Activated naive CD8-positive, alpha-beta T cell (primary cell): ENCODE measurements around the gene POLD1.
"Not testable (repeated sequence)": the region's sequence is repeated elsewhere in the genome, so short reads cannot be mapped to it uniquely, and the experiment has no call there.

ENCODE experiments used
- H3K27ac Mint-ChIP-seq: one replicate; pipeline ENCODE4 v1.8.0; 2021; ENCODE audit warnings: mixed read lengths
- H3K27me3 Mint-ChIP-seq: one replicate; pipeline ENCODE4 v1.8.0; 2021; ENCODE audit warnings: mixed read lengths
- H3K36me3 Mint-ChIP-seq: one replicate; pipeline ENCODE4 v1.8.0; 2021; ENCODE audit warnings: mixed read lengths
- H3K4me1 Mint-ChIP-seq: one replicate; pipeline ENCODE4 v1.8.0; 2021; ENCODE audit warnings: low read depth, mixed read lengths
- H3K4me3 Mint-ChIP-seq: one replicate; pipeline ENCODE4 v1.8.0; 2021; ENCODE audit warnings: mild to moderate bottlenecking, mixed read lengths
- H3K9me3 Mint-ChIP-seq: one replicate; pipeline ENCODE4 v1.8.0; 2021; ENCODE audit warnings: low read depth, mixed read lengths

POLD1 gene

DNA sequence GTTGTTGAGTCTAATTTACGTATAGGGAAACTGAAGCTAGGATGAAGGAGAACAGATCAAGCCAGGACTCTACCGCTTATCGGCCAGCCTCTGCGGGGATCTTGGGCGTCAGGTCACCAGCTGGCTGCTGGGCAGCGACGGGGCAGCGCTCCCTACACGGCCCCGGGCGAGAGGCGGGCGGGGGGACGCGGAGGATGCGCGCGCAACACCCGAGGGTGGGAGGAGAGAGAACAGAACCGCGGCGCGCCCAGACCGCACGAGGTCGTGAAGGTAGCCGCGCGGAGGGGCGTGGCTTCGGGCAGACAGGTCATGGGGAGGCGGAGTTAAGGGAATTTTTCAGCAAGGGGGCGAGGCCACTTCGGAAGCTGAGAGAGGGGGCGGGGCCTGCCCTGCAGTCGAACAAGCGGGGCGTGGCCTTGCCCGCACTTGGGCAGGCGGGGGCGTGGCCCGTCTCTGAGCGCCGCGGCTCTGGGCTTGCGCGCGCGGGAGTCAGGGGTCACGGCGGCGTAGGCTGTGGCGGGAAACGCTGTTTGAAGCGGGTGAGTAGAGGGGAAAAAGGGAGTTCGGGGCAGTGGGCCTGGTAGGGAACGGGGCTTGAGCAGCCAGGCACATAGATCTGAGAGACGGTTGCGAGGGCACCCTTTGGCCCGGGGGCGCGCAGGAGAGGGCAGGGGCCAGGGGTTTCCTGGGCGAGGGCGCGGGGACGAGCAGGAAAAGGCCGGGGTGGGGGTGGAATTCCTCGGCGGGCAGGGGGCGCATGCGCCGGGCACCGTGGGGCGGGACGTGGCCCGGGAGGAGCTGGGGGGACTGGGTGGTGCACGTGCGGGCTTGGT, at the start of gene POLD1:
POLD1 (plus strand) TSS at position 496 of the 833 bp plus-strand sequence. CDS start 14,505 bp downstream, outside the sequence.
- peaks cover 33% of the 10 kb centered on the region for H3K4me1 Mint-ChIP-seq
- H3K27me3 Mint-ChIP-seq: no peaks in the 10 kb centered on the region
- H3K27ac Mint-ChIP-seq: peak within 1 kb of the TSS; percentile 98
- H3K9me3 Mint-ChIP-seq: no peaks in the 10 kb centered on the region
- H3K4me3 Mint-ChIP-seq: peak within 1 kb of the TSS; percentile 99
- H3K36me3 Mint-ChIP-seq: peaks cover 11% of the 10 kb centered on the region

DNA sequence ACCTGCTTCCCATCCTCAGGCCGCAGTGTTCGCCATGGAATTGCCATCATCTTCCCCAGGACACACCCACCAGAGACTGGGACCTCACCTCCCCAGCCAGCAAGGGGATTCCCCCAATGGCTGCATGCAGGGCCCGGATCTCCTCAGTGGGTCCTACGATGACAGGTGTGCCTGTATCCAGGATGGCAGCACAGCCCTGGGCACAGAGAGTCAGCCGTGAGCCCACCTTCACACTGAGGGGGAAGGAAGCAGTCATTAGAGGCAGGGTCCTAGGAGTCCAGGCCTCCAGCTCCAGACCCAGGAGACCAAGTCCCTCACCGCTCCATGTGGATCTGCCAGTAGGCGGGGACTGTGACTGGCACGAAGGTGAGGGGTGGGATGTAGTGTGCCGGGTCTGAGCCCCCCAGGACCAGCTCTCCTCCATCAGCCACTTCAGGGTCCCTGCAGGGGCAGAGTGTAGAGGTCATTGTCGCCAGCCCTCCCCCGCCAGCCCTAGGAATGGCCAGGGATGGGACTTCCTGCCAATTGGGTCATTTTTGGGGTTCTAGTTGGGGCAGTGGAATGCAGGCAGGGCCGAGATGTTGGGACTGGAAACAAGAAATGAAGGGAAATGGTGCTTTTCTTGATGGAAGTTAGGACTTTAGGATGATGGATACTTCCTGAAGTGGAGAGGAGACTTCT, 49.3 kb upstream of the POLD1 start:
- Mint-ChIP-seq H3K27me3 (peaks cover 3% of the 10 kb centered on the region), H3K9me3 (no peaks in the 10 kb centered on the region), H3K4me1 (peaks cover 35% of the 10 kb centered on the region), H3K36me3 (no peaks in the 10 kb centered on the region), H3K27ac (no peak overlapping the region), H3K4me3 (peak overlapping the region; percentile 10)

DNA sequence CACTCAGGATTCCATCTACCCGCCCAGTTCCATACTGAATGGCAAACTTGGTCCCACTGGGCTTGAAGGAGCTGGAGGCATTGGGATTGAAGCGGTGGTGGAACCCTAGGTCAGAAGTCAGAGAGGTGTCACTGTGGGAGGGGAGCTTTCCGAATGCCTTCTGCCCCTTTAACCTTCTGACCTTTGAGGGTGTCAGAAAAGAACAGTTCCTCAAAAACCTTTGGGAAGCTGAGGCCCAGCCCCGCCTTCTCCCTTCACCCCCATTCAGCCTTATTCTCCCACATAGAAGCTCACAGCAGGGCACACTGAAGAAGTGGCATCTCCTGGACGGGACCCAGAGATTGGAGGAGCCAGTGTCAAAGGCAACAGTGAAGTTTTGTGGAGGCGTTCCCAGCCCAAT, 47.1 kb upstream of the POLD1 start:
- H3K27me3 Mint-ChIP-seq, H3K27ac Mint-ChIP-seq, H3K4me3 Mint-ChIP-seq, H3K9me3 Mint-ChIP-seq, H3K36me3 Mint-ChIP-seq: not testable (repeated sequence)
- H3K4me1 Mint-ChIP-seq: peaks cover 21% of the 10 kb centered on the region

DNA sequence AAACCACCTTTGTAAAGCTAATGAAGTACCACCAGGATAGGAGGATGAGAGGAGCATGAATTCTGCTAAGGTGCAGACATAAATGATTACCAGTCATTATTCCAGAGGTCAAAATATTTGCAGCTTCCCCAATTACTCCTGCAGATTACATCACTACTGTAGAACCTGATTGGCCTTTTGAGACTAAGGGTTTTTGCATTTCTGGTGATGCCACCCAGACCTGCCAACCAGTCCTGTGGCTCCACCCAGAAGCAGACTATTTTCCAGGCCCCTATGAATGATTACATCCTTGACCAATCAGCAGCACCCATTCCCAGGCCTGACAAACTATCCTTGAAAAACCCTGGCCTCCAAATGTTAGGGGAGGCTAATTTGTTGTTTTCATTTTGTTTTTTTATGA, 43.8 kb upstream of the POLD1 start:
- Mint-ChIP-seq H3K9me3 (no peaks in the 10 kb centered on the region), H3K27ac (no peak overlapping the region), H3K4me1 (peaks cover 4% of the 10 kb centered on the region), H3K27me3 (no peaks in the 10 kb centered on the region), H3K36me3 (no peaks in the 10 kb centered on the region), H3K4me3 (no peak overlapping the region)

DNA sequence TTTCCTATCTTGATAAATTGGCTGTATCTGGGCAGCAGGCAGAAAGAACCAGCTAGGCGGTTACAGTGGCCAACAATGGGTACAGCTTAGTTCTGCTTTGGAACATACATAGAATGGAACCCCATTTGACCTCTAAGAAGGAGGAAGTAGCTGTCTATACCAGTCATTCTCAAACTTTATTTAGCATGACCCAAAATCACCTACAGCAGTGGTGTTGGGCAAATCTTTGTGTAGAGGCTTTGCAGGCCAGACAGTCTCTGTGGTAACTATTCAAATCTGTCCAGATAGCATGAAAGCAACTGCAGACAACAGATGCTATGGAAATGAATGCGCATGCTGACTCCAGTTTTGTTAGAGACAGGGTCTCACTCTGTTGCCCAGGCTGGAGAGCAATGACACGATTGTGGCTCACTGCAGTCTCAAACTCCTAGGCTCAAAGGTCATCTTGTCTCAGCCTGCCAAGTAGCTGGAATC, 43.0 kb upstream of the POLD1 start:
- H3K4me1 Mint-ChIP-seq: no peaks in the 10 kb centered on the region
- H3K9me3 Mint-ChIP-seq: no peaks in the 10 kb centered on the region
- no peak overlapping the region for H3K4me3 Mint-ChIP-seq
- H3K27ac Mint-ChIP-seq: no peak overlapping the region
- no peaks in the 10 kb centered on the region for H3K27me3 Mint-ChIP-seq
- no peaks in the 10 kb centered on the region for H3K36me3 Mint-ChIP-seq

DNA sequence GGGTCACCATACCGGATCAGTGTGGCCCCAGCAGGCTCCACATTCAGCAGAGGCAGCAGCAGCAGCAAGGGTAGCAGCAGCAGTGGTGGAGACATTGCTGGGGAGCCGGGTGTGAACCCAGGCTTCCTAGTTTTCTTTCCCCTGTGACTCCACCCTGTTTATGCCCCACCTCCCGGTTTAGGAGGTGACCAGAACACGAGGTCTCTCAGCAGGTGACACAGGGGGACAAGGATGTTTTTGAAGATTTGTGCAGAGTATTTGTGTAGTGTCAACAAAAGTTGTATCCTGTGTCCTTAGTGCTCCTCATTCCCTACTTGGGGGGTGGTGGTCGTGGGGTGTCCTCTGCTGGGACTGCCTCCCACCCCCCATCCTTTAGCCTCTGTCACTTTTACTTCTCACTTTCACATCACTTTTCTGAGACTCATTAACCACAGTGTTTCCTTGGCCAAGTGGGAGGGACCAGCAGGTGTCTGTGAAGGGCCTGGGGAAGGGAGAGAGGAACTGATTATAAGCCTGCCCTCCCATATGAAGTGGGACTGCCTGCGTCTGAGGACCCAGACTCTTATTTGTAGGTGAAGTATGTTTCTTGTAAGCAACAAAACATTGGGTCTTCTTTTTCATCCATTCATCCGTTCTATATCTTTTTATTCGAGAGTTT, 39.4 kb upstream of the POLD1 start:
- Mint-ChIP-seq H3K9me3 (no peaks in the 10 kb centered on the region), H3K27me3 (no peaks in the 10 kb centered on the region), H3K4me3 (no peak overlapping the region), H3K27ac (no peak overlapping the region), H3K4me1 (peaks cover 6% of the 10 kb centered on the region), H3K36me3 (no peaks in the 10 kb centered on the region)

DNA sequence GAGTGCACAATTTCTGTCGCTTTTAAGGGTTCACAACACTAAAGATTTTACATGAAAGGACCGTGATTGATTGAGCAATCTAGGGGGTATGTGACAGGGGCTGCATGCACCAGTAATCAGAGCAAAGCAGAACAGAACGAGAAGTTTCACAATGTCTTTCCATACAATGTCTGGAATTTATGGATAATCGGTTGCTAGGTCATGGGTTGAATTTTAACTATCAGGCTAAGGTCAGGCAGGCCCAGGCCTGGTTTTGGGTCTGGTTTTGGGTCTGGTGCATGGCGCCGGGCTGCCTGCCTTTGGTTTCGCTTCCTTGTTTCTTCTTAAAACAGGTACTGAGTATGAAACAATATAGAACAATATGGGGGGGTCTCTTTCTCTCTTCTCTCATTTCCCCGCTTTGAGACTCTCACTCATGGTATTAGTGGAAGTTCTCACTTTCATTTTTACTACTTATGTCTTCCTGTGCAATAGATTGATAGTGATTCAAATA, 37.0 kb upstream of the POLD1 start:
- H3K36me3 Mint-ChIP-seq, H3K4me1 Mint-ChIP-seq, H3K9me3 Mint-ChIP-seq, H3K27me3 Mint-ChIP-seq: not testable (repeated sequence)
- Mint-ChIP-seq H3K27ac (peak overlapping the region; percentile 28), H3K4me3 (peak overlapping the region; percentile 14)

DNA sequence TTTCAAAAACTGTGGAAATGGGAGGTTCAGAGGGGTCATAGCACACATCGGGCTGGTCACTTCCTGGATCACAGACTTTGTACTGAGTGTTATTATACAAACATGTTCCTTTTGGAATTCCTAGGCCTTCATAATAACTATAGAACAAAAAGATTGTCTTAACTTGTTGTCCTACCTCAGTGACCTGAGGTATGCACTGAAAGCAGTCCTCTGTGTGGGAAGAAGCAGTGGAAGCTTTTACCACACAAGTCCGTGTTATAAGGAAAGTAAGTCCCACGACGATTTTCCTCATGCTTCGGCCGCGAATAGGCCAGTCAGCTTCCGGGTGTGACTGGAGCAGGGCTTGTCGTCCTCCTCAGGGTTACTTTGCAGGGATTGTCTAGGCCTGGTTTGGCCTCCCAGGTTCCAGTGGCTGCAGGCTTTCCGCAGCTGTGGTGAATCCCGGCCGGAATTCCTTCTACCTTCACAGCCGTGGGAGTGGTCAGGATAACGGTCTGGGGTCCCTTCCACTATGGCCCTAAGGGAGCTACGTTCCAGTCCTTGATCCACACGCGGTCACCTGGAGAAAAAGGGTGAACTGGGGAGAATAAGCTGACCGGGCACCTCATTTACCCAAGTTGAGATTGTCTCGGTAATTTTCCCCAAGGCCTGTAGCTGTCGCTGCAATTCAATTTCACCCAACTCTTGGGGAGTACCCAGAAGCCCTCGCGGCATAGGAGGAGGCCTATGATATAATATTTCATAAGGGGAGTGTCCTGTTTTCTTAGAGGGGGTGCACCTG, 34.7 kb upstream of the POLD1 start:
- H3K4me3 Mint-ChIP-seq: no peak overlapping the region
- peaks cover 6% of the 10 kb centered on the region for H3K4me1 Mint-ChIP-seq
- no peaks in the 10 kb centered on the region for H3K36me3 Mint-ChIP-seq
- no peaks in the 10 kb centered on the region for H3K9me3 Mint-ChIP-seq
- H3K27ac Mint-ChIP-seq: no peak overlapping the region
- no peaks in the 10 kb centered on the region for H3K27me3 Mint-ChIP-seq

DNA sequence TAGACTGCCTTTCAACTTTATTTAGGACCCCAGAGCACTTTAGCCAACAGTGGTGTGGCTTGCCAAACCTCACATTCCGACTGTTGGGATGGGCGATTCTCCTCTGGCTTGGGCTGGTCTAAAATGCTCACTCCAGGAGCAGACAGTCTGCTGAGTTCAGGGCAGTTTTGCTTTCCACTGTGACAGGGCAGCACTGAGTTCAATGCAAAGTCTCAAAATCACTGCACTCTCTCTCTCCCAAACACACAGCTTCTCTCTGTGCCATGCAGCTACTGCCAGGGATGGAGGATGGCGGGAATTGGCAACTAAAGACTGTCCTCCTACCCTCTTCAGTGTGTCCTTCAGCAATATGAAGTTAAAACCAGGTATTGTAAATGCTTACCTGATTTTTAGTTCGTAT, 31.9 kb upstream of the POLD1 start:
- no peak overlapping the region for H3K27ac Mint-ChIP-seq
- no peak overlapping the region for H3K4me3 Mint-ChIP-seq
- H3K36me3 Mint-ChIP-seq: no peaks in the 10 kb centered on the region
- no peaks in the 10 kb centered on the region for H3K27me3 Mint-ChIP-seq
- no peaks in the 10 kb centered on the region for H3K9me3 Mint-ChIP-seq
- H3K4me1 Mint-ChIP-seq: peaks cover 5% of the 10 kb centered on the region

DNA sequence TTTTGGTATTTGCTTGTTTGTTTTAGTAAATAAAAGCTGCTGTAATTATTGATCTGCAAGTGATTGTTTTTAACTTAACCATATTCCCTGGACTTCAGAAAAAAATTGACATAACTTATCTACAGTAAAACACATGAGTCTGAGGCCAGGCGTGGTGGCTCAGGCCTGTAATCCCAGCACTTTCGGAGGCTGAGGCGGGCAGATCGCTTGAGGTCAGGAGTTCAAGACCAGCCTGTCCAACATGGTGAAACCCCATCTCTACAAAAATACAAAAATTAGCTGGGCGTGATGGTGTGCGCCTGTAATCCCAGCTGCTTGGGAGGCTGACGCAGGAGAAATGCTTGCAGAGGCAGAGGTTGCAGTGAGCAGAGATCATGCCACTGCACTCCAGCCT, 30.7 kb upstream of the POLD1 start:
- H3K27ac Mint-ChIP-seq, H3K4me1 Mint-ChIP-seq, H3K9me3 Mint-ChIP-seq, H3K36me3 Mint-ChIP-seq, H3K4me3 Mint-ChIP-seq, H3K27me3 Mint-ChIP-seq: not testable (repeated sequence)

DNA sequence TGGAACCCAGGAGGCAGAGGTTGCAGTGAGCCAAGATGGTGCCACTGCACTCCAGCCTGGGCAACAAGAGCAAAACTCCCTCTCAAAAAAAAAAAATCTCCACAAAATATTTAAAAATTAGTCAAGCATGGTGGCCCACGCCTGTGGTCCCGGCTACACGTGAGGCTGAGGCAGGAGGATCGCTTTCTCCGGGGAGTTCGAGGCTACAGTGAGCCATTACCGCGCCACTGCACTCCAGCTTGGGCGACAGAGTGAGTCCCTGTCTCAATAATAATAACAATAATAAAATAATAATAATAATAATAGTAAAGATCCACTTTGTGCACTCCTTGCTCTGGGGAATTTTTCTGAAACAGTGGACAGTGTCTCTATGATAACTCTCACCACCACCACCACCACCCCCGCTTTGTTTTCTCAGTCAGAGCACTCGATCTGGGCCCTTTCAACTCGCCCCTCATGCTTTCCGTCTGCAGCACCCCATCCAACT, 27.4 kb upstream of the POLD1 start:
- Mint-ChIP-seq H3K36me3 (no peaks in the 10 kb centered on the region), H3K27me3 (no peaks in the 10 kb centered on the region), H3K9me3 (no peaks in the 10 kb centered on the region), H3K4me1 (peaks cover 38% of the 10 kb centered on the region), H3K4me3 (no peak overlapping the region), H3K27ac (peak overlapping the region; percentile 94)

DNA sequence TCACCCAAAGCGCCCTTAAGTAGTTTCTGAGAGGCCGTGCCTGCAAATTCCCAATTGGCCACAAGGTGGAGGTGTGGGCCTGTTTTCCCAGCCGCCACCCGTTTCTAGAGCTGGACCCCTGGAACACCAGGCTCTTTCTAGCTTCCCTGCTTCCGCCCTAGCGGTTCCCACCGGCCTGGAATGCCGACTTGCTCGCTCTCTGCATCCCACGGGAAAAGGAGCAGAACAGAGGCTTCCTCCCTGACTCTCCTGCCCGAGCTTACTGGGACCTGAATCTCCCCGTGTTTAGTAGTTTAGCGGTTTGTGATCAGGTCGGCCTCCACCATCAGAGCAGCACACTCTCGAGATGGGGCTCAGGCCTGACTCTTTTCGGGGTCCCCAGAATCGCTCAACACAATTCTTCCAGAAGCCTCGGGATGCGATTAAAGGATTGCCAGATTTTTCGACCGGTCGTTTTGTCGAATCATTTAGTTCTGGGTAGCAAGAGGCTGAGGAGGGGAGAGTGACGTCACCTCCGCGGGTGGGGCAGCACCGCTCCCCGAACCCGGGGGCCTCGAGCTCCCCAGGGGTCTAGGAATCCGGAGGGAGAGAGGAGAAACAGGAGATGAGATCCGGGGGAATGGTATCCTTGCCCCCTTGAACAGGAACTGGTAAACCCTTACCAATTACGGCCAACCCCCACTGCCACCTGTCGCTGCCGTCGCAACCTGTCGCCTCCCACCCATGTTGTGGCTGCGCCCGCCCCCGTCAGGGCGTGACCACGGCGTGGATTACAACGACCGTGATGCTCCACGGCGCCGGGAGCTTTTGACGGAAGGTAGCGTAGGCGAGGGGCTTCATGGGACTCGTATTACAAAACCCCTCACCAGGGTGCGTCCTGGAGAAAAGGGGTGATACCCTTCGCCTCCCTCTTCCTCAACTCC, 26.7 kb upstream of the POLD1 start:
- no peaks in the 10 kb centered on the region for H3K36me3 Mint-ChIP-seq
- H3K27me3 Mint-ChIP-seq: no peaks in the 10 kb centered on the region
- H3K4me1 Mint-ChIP-seq: peaks cover 45% of the 10 kb centered on the region
- peak overlapping the region; percentile 94 for H3K27ac Mint-ChIP-seq
- H3K9me3 Mint-ChIP-seq: no peaks in the 10 kb centered on the region
- peak overlapping the region; percentile 90 for H3K4me3 Mint-ChIP-seq

DNA sequence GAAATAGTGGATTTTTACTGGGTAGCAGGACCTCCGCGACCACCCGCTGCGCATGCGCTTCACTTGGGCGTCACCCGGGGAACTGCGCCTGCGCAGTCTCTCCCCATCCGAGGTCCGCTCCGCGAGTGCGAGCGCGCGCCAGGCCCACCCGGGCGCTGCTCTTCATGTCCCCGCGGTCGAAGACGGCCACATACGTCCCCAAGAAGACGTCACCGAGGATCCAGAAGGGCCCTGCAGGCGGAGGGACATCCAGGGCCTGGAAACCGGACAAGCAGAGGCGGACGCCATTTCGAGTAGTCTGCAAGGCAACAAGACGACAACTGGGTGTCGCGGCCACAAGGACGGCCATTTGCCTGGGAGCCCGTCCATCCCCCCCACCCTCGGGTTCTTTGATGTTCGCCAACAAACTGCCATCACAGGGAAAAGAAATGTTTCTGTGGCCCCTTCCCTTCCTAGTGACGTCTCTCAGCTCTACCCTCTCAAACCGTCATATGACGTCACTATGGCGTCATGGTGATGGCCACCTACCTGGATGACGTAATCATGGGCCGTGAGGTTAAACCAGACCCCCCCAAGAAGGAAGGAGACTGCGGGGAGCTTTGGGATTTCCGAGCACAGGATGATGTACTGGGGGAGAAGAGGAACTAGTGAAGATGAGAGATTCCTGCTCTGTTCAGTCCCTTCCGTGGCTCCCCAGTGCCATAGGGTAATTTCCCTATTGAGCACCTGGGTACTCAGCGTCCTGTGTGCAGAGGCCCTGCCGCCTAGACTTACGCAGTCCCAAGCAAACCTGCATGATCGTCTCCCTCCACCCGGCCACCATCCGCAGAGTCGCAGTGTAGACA, 25.4 kb upstream of the POLD1 start:
- H3K27me3 Mint-ChIP-seq: no peaks in the 10 kb centered on the region
- H3K27ac Mint-ChIP-seq: peak overlapping the region; percentile 94
- no peaks in the 10 kb centered on the region for H3K9me3 Mint-ChIP-seq
- H3K36me3 Mint-ChIP-seq: no peaks in the 10 kb centered on the region
- H3K4me1 Mint-ChIP-seq: peaks cover 56% of the 10 kb centered on the region
- peak overlapping the region; percentile 90 for H3K4me3 Mint-ChIP-seq
